IPS-15b (cell line): ENCODE data around the gene MVK.
A peak's percentile ranks its signal among the peaks of the same experiment; 100 is the strongest.

Source experiments
- H3K27me3 ChIP-seq: one replicate; pipeline ENCODE4 v1.6.1; 2013; ENCODE audit warnings: low read length; ENCODE audit not compliant: control insufficient read depth, insufficient read depth
- H3K36me3 ChIP-seq: one replicate; pipeline ENCODE4 v1.6.1; 2013; ENCODE audit warnings: low read length; ENCODE audit not compliant: control insufficient read depth, insufficient read depth
- H3K4me1 ChIP-seq: one replicate; pipeline ENCODE4 v1.6.1; 2013; ENCODE audit warnings: mild to moderate bottlenecking, low read length; ENCODE audit not compliant: control insufficient read depth, insufficient read depth
- H3K4me3 ChIP-seq: one replicate; pipeline ENCODE4 v1.5.1; 2013; ENCODE audit warnings: low read depth, low read length
- H3K9ac ChIP-seq: one replicate; pipeline ENCODE4 v1.6.1; 2013; ENCODE audit warnings: low read depth, mild to moderate bottlenecking, low read length
- H3K9me3 ChIP-seq: one replicate; pipeline ENCODE4 v1.6.1; 2013; ENCODE audit warnings: mild to moderate bottlenecking, low read length; ENCODE audit not compliant: control insufficient read depth, insufficient read depth

The MVK gene

GRCh38 chr12:109573029-109573913, at the start of gene MVK, which contains the start of gene MMAB:
Gene MVK (plus strand): TSS chr12:109573794. CDS start chr12:109574823, 1,029 bp downstream.
Gene MMAB (minus strand): TSS chr12:109573504. CDS start chr12:109573480, 24 bp downstream.
- H3K4me3 ChIP-seq: peak within 1 kb of the TSS; percentile 82
- no peaks in the 10 kb centered on the region for H3K9me3 ChIP-seq
- H3K4me1 ChIP-seq: peaks cover 3% of the 10 kb centered on the region
- no peaks in the 10 kb centered on the region for H3K27me3 ChIP-seq
- H3K9ac ChIP-seq: no peak within 1 kb of the TSS
- H3K36me3 ChIP-seq: peaks cover 4% of the 10 kb centered on the region

GRCh38 chr12:109524466-109525278, 48.9 kb upstream of the MVK start:
- Histone ChIP-seq H3K36me3 (peaks cover 25% of the 10 kb centered on the region), H3K4me1 (peaks cover 2% of the 10 kb centered on the region), H3K9me3 (no peaks in the 10 kb centered on the region), H3K4me3 (no peak overlapping the region), H3K27me3 (no peaks in the 10 kb centered on the region), H3K9ac (no peak overlapping the region)

- Histone ChIP-seq H3K9ac (no peak overlapping the region), H3K9me3 (no peaks in the 10 kb centered on the region), H3K4me3 (no peak overlapping the region), H3K36me3 (peaks cover 25% of the 10 kb centered on the region), H3K27me3 (no peaks in the 10 kb centered on the region), H3K4me1 (peaks cover 4% of the 10 kb centered on the region)
Observed at GRCh38 chr12:109525279-109525585, 48.4 kb upstream of the MVK start.

GRCh38 chr12:109527489-109528123, 46.0 kb upstream of the MVK start:
- Histone ChIP-seq H3K27me3 (no peaks in the 10 kb centered on the region), H3K36me3 (peaks cover 17% of the 10 kb centered on the region), H3K9me3 (no peaks in the 10 kb centered on the region), H3K4me3 (no peak overlapping the region), H3K4me1 (peaks cover 4% of the 10 kb centered on the region), H3K9ac (no peak overlapping the region)

GRCh38 chr12:109529691-109530640, 43.6 kb upstream of the MVK start:
- peaks cover 3% of the 10 kb centered on the region for H3K36me3 ChIP-seq
- peak overlapping the region; percentile 37 for H3K9ac ChIP-seq
- no peaks in the 10 kb centered on the region for H3K9me3 ChIP-seq
- no peaks in the 10 kb centered on the region for H3K27me3 ChIP-seq
- H3K4me1 ChIP-seq: peaks cover 4% of the 10 kb centered on the region
- H3K4me3 ChIP-seq: no peak overlapping the region

- H3K4me1 ChIP-seq: peaks cover 4% of the 10 kb centered on the region
- H3K9me3 ChIP-seq: no peaks in the 10 kb centered on the region
- no peaks in the 10 kb centered on the region for H3K36me3 ChIP-seq
- no peak overlapping the region for H3K4me3 ChIP-seq
- H3K9ac ChIP-seq: no peak overlapping the region
- H3K27me3 ChIP-seq: no peaks in the 10 kb centered on the region
Observed at GRCh38 chr12:109531411-109531810, 42.2 kb upstream of the MVK start.

- no peak overlapping the region for H3K4me3 ChIP-seq
- peaks cover 4% of the 10 kb centered on the region for H3K4me1 ChIP-seq
- H3K9ac ChIP-seq: no peak overlapping the region
- H3K27me3 ChIP-seq: no peaks in the 10 kb centered on the region
- H3K36me3 ChIP-seq: no peaks in the 10 kb centered on the region
- no peaks in the 10 kb centered on the region for H3K9me3 ChIP-seq
Observed at GRCh38 chr12:109532721-109533486, 40.7 kb upstream of the MVK start.

GRCh38 chr12:109533487-109533740, 40.2 kb upstream of the MVK start:
- Histone ChIP-seq H3K36me3 (no peaks in the 10 kb centered on the region), H3K27me3 (no peaks in the 10 kb centered on the region), H3K4me3 (no peak overlapping the region), H3K4me1 (peaks cover 4% of the 10 kb centered on the region), H3K9ac (no peak overlapping the region), H3K9me3 (no peaks in the 10 kb centered on the region)

GRCh38 chr12:109534456-109534855, 39.1 kb upstream of the MVK start:
- no peaks in the 10 kb centered on the region for H3K27me3 ChIP-seq
- H3K4me3 ChIP-seq: no peak overlapping the region
- no peaks in the 10 kb centered on the region for H3K36me3 ChIP-seq
- no peaks in the 10 kb centered on the region for H3K9me3 ChIP-seq
- peaks cover 4% of the 10 kb centered on the region for H3K4me1 ChIP-seq
- no peak overlapping the region for H3K9ac ChIP-seq

- Histone ChIP-seq H3K9ac (no peak overlapping the region), H3K4me1 (no peaks in the 10 kb centered on the region), H3K36me3 (no peaks in the 10 kb centered on the region), H3K27me3 (no peaks in the 10 kb centered on the region), H3K4me3 (no peak overlapping the region), H3K9me3 (no peaks in the 10 kb centered on the region)
Observed at GRCh38 chr12:109535231-109535862, 38.2 kb upstream of the MVK start.
